ENCODE measurements around the gene ALDH3B1. TPM values are rescaled to one million over a fixed set of nuclear protein-coding genes. Genes with fewer than 3 reads are reported as not detected.

Gene ALDH3B1
- total RNA-seq, 1 experiment from 2014 or later: not detected

GRCh38 chr11:68076371-68077042 is 66.4 kb downstream of the ALDH3B1 start:
- H3K4ac ChIP-seq (ENCODE audit: low read depth, low read length): no peak overlapping the region
- DNase-seq: no peak
- H2BK5ac ChIP-seq (ENCODE audit: insufficient read length, low read length): no peak overlapping the region
- peaks cover 22 to 76% (median 52%) of the 10 kb centered on the region in 3 experiments for H3K36me3 Mint-ChIP-seq (ENCODE audit: insufficient read depth in 1 of 3, low read depth in 3 of 3)
- no peak overlapping the region for H2BK120ac ChIP-seq (ENCODE audit: low read depth, low read length, poor library complexity, severe bottlenecking)
- H4K5ac ChIP-seq (ENCODE audit: insufficient read length, low read depth, low read length): no peak overlapping the region
- H3K56ac ChIP-seq (ENCODE audit: insufficient read length, low read depth, low read length): no peak overlapping the region
- no peak overlapping the region for H2AK5ac ChIP-seq (ENCODE audit: insufficient read length, low read length)
- H2AFZ ChIP-seq (ENCODE audit: low read length): no peak overlapping the region
- H3K4me1 Mint-ChIP-seq: no peaks in the 10 kb centered on the region
- H3K9ac ChIP-seq (ENCODE audit: extremely low read depth, insufficient read length, low read length): no peak overlapping the region
- TF ChIP-seq CTCF (conservative IDR thresholded peaks at IDR 0.05): no peak
- no peak overlapping the region for H3K14ac ChIP-seq (ENCODE audit: insufficient read depth, low read length)
- no peak overlapping the region for H3K4me2 ChIP-seq (ENCODE audit: insufficient read depth, insufficient read length, low read length)
- H2BK12ac ChIP-seq (ENCODE audit: insufficient read length, low read depth, low read length): no peak overlapping the region
- no peaks in the 10 kb centered on the region for H3K9me3 Mint-ChIP-seq
- H3K79me2 ChIP-seq (ENCODE audit: insufficient read depth, low read length): peaks cover 7% of the 10 kb centered on the region
- no peaks in the 10 kb centered on the region for H3K4me1 ChIP-seq (ENCODE audit: insufficient read depth, low read length)
- no peak overlapping the region for H3K27ac ChIP-seq (ENCODE audit: insufficient read length, low read depth, low read length)
- peaks cover 3% of the 10 kb centered on the region for H3K79me1 ChIP-seq (ENCODE audit: insufficient read depth, low read depth, low read length, poor library complexity, severe bottlenecking)
- no peak overlapping the region for H2BK15ac ChIP-seq (ENCODE audit: low read depth, low read length)
- H4K91ac ChIP-seq (ENCODE audit: insufficient read length, low read depth, low read length): no peak overlapping the region
- no CpG with 5 or more reads among the region's 11 CpGs for WGBS (ENCODE audit: extremely low coverage, insufficient read length, low lambda C conversion rate)
- H3K23ac ChIP-seq (ENCODE audit: insufficient read length, low read depth, low read length): no peak overlapping the region
- H3K23me2 ChIP-seq (ENCODE audit: insufficient read length, low read depth, low read length, poor library complexity, severe bottlenecking): no peaks in the 10 kb centered on the region
- no peak overlapping the region for H4K8ac ChIP-seq (replicated peaks; ENCODE audit: insufficient read length, low read depth, low read length)
- H3T11ph ChIP-seq (ENCODE audit: low read length): no peak overlapping the region
- peak overlapping the region in 2 of 3 experiments; percentile 38; a peak in 2 of 7 replicates for H3K27ac Mint-ChIP-seq
- H2BK20ac ChIP-seq (ENCODE audit: low read depth, low read length, poor library complexity, severe bottlenecking): no peak overlapping the region
- no peaks in the 10 kb centered on the region for H3K9me3 ChIP-seq (ENCODE audit: control insufficient read depth, low read depth, low read length)
- no peaks in the 10 kb centered on the region for H4K20me1 ChIP-seq (ENCODE audit: control insufficient read depth, insufficient read depth, insufficient read length)
- H3K27me3 ChIP-seq (ENCODE audit: insufficient read depth, low read length): no peaks in the 10 kb centered on the region
- no peak overlapping the region for H3K4me3 Mint-ChIP-seq
- H3K18ac ChIP-seq (ENCODE audit: insufficient read length, low read depth, low read length): no peak overlapping the region
- H3K27me3 Mint-ChIP-seq (ENCODE audit: low read depth): no peaks in the 10 kb centered on the region

All from H9 (cell line).